Measurements from ENCODE around the gene MSI2.

- TF ChIP-seq ATF1 (CRISPR knock-in tag; IDR thresholded peaks at IDR 0.05) (no peak), ATF1 (tag; IDR thresholded peaks at IDR 0.05) (no peak), ETV6 (IDR thresholded peaks at IDR 0.05; ENCODE audit: borderline replicate concordance in 1 of 2, low read depth in 2 of 2, low read length in 1 of 2) (no peak), ETV6 (CRISPR knock-in tag; IDR thresholded peaks at IDR 0.05; ENCODE audit: borderline replicate concordance) (no peak), USF2 (CRISPR knock-in tag; IDR thresholded peaks at IDR 0.05) (no peak), GMEB1 (CRISPR knock-in tag; IDR thresholded peaks at IDR 0.05) (no peak), ZBTB26 (CRISPR knock-in tag; IDR thresholded peaks at IDR 0.05) (no peak), ZFP30 (CRISPR knock-in tag; IDR thresholded peaks at IDR 0.05; ENCODE audit: borderline replicate concordance) (no peak), E2F6 (IDR thresholded peaks at IDR 0.05; ENCODE audit: borderline replicate concordance in 1 of 2, extremely low read depth in 1 of 2, insufficient read depth in 1 of 2, insufficient read length in 1 of 2, low read depth in 1 of 2, low read length in 1 of 2, poor library complexity in 1 of 2, severe bottlenecking in 1 of 2) (no peak), POLR2AphosphoS2 (IDR thresholded peaks at IDR 0.05; ENCODE audit: low read length) (no peak), TAF1 (IDR thresholded peaks at IDR 0.05; ENCODE audit: control insufficient read depth, extremely low read depth, insufficient read depth, low read length, severe bottlenecking) (no peak), RAD21 (CRISPR knock-in tag; conservative IDR thresholded peaks at IDR 0.05 in 1 of 2, IDR thresholded peaks at IDR 0.05 in 1 of 2) (no peak)
Measured at GRCh38 chr17:57679906-57680695, 423.8 kb downstream of the MSI2 start.

Data from K562 (cell line).